HG02840 (cell line): Measurements from ENCODE around the gene PLAC8L1.
"Not testable (repeated sequence)": the region's sequence is repeated elsewhere in the genome, so short reads cannot be mapped to it uniquely, and the experiment has no call there.

Experiments
- ATAC-seq: cut with Tn5 transposase; IDR thresholded peaks from one replicate; pipeline ENCODE4 v1.9.1; 2021; ENCODE audit warnings: mild to moderate bottlenecking, moderate library complexity, moderate number of reproducible peaks; ENCODE audit not compliant: unreplicated experiment, low FRiP score

Gene PLAC8L1, protein sequence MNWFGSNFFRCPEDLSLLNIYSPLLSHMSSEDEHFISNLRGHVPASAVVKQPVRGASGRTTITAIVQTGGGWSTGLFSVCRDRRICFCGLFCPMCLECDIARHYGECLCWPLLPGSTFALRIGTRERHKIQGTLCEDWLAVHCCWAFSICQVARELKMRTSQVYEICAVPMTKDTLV

DNA sequence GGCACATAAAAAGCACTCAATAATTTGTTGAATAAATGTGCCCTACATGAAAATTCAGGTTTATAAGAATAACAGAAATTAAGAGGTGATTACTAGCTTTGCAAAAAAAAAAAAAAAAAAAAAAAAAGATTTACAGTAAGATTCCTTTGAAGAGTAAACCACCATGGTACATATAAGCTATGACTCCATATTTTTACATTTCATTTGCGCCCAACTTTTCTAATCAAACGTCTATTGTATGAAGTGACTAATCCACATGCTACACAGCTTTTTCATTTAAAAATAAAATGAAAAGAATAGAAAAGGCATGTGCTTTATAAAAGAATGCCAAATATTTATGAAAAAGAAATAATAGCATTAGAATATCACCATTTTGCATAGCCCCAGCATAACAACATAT, at the start of gene PLAC8L1:
Gene PLAC8L1, minus strand, starts transcription at position 101 of the 400 bp plus-strand sequence. CDS start 1,266 bp downstream, outside the sequence.
- ATAC-seq: no peak

DNA sequence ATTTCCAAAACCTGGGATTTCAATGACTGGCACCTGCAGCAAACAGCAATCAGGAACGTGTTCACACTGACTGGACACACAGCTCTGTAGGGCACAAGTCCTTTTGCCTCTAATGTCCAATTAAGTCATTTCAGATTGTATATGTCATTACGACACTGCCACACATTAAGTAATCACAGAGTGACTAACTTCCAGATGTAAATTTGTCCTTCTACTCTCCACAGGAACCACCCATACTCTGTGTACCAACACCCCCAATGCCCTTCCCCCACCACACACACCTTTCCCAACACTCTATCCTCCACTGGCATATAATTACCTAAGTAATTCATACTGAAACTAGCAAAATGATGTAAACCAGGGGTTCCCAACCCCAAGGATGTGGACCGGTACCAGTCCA, 46.6 kb upstream of the PLAC8L1 start:
- no peak for ATAC-seq

DNA sequence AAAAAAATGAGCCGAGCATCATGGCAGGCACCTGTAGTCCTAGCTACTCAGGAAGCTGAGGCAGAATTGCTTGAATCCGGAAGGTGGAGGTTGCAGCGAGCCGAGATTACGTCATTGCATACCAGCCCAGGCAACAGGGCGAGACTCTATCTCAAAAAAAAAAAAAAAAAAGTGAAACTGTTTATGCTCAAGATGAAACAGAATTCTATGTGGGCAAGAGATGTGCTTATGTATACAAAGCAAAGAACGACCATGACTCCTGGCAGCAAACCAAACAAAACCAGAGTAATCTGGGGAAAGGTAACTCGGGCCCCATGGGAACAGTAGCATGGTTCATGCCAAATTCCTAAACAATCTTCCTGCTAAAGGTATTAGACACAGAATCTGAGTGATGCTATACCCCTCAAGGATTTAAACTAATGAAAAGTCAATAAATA, 32.6 kb upstream of the PLAC8L1 start:
- ATAC-seq: no peak

GRCh38 chr5:146130440-146131045, 25.2 kb upstream of the PLAC8L1 start:
- no peak for ATAC-seq

DNA sequence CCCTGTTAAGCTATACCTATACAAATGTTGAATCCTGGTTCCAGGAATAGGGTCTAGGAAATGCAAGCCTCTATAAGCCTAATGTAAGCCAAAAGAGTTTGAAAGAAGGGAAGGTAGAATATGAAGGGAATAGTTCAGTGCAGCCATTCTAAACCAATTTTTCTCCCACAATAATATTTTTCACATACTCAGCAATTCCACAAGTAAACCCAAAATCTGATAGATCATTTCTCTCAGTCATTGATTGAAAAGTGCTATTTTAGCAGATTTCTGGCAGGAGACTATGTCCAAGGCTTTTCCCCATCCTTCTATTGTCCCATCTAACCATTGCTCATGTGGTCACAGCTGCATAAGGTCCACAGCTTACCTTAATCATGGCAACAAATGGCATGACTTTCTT, 20.7 kb upstream of the PLAC8L1 start:
- no peak for ATAC-seq

DNA sequence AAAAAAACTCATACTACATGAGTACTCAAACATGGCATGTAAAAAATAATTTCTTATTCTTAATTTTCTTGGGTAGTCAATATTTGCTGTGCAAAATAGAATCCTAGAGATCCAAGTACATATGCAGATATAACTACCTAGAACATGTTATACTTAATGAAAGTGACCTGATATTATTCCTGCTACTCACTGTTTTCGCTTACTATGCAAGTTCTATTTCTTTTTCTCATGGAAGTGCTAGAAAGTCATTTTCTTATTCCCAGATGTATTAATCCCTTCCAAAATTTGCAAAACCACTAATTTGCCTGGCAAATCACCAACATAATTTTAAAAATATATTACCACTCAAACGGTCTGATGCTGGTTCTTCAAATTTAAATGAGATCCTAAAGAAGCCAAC, 19.2 kb upstream of the PLAC8L1 start:
- ATAC-seq: no peak

DNA sequence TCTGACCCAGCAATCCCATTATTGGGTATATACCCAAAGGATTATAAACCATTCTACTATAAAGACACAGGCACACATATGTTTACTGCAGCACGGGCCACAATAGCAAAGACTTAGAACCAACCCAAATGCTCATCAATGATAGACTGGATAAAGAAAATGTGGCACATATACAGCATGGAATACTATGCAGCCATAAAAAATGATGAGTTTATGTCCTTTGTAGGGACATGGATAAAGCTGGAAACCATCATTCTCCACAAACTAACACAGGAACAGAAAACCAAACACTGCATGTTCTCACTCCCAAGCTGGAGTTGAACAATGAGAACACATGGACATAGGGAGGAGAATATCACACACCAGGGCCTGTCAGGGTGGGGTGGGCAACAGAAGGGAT, 16.1 kb upstream of the PLAC8L1 start:
- ATAC-seq: not testable (repeated sequence)

GRCh38 chr5:146118322-146118721, 12.9 kb upstream of the PLAC8L1 start:
- no peak for ATAC-seq

DNA sequence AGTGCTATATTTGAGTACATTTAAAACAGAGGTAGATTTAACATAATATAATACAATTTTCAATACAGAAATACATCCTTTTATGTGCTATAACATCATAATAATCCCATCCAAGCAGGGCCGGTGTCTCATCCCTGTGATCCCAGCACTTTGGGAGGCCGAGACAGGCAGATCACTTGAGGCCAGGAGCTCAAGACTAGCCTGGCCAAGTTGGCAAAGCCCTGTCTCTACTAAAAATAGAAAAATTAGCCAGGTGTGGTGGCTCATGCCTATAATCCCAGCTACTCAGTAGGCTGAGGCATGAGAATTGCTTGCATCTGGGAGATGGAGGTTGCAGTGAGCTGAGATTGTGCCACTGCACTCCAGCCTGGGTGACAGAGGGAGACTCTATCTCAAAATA, 11.8 kb upstream of the PLAC8L1 start:
- not testable (repeated sequence) for ATAC-seq

DNA sequence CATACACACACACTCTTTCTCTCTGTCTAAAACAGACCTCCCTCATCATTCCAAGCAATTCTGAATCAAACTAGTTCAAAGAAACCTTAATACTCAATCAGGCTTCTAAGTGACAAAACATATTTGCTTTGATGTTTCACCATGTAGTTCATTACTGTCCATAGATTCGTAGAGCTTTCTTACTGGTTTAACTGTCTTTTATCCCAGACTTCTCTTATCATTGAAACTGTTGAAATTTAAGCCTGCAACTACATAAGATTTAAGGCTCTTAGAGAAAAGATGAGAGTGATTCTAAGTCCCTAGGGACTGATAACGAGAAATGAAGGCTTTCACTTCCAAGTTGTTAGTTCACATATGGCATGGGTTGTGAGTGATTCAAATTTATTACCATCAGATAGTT, 11.0 kb upstream of the PLAC8L1 start:
- ATAC-seq: no peak

- ATAC-seq: no peak
These were observed 7.1 kb upstream of the PLAC8L1 start for GRCh38 chr5:146112476-146112875.

- ATAC-seq: no peak
These were observed 6.0 kb upstream of the PLAC8L1 start for GRCh38 chr5:146111409-146111808.

- no peak for ATAC-seq
These were observed 4.0 kb upstream of the PLAC8L1 start for GRCh38 chr5:146109379-146109778.

DNA sequence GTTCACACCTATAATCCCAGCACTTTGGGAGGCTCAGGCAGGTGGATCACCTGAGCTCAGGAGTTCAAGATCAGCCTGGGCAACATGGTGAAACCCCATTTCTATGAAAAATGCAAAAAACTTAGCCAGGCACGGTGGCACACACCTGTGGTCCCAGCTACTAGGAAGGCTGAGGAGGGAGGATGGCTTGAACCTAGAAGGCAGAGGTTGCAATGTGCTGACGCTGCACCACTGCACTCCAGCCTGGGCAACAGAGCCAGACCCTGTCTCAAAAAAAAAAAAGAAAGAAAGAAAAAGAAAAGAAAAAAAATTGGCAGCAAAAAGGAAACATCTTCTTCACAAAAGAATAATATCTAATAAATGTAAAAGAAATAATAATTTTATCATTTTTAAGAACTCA, 3.5 kb upstream of the PLAC8L1 start:
- ATAC-seq: not testable (repeated sequence)

- no peak for ATAC-seq
These were observed 2.5 kb upstream of the PLAC8L1 start for GRCh38 chr5:146107901-146108300.

DNA sequence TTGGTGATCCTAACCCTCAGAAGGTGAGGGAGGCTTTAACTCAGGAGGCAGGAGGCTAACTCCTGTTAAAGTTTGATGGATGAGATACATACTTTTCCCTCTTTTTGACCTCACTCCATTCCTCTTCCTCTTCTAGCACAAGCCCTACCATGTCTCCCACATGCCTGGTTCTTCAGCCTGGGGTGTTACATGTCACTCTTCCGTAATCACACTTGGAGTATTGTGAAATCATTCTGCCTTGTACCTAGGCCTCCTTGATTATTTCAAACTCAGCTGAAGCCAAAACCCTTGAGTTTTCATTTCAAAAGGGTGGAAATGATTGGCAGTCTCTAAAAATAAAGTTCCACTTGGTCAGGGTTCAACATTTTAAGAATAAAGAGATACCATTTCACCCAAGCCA, 1.8 kb downstream of the PLAC8L1 start:
- no peak for ATAC-seq

GRCh38 chr5:146101646-146102045, 3.7 kb downstream of the PLAC8L1 start:
- ATAC-seq: no peak

DNA sequence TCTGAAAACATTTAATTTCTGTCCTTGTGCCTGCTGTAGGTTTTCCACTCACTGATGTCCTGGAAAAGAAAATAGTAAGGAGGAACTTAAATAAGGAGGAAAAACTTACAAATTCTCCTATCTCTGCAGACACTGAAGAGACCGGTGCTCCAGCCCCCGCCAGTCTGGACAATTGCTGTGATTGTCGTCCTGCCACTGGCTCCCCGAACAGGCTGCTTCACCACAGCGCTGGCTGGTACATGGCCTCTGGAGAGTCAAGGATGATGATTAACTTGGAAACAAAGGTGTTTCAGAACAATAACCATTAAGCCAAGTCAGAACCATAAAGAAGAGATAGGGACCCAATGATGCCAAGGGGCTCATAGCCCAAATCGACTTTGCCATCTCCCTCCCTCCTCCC, 7.3 kb downstream of the PLAC8L1 start:
- ATAC-seq: no peak

DNA sequence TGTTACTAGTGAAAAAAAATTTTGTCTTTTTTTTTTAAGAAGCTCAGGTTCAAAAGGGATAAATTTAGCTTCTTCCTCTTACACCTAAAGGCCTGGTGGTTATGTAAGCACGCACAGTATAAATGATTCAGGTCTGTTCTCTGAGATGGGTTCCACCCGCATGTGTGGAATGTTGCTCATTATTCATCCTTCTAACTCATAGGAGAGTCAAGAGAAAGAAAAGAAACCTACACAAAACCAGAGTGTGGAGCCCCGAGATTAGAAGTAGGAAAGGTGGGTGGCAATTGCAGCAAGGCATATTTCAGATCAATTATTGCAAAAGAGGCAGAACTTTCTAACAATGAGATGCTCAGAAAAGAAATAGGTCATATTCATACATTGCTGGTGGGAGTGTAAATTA, 13.5 kb downstream of the PLAC8L1 start:
- no peak for ATAC-seq

- ATAC-seq: no peak
These were observed 16.1 kb downstream of the PLAC8L1 start for GRCh38 chr5:146089287-146089686.

- ATAC-seq: no peak
These were observed 17.3 kb downstream of the PLAC8L1 start for GRCh38 chr5:146088098-146088497.

DNA sequence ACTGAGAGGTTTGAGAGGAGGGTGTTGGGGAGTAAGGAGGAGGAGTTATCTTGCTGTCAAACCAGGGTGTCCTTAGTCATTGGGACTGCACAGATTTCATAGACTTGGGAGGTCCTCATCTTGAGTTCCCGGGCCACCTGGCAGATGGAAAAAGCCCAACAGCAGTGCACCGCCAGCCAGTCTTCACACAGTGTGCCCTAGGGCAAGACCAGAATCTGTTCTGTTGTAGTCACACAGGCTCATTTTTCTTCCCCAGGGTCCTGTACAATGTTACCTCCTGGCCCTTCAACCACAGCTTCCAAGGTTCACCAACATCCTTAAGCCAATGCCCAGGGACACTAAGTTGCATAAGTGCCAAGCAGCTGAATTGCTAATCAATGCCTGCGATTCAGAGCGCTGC, 21.0 kb downstream of the PLAC8L1 start:
- ATAC-seq: no peak
